Adrenal gland (tissue), 12 donors: ENCODE results near the gene SERPINA5. TPM values are rescaled to one million over a fixed set of nuclear protein-coding genes. Genes with fewer than 3 reads are reported as not detected.

Experiments
- DNase-seq, 7 donors: peaks; one replicate each; pipeline ENCODE4 v3.0.0-alpha.2; 2019 to 2020
- H3K27ac ChIP-seq, 5 donors: fragments of 200-600 bp; sonication (generic) in 4 of 5; 1 replicate in 3 of 5; 2 replicates in 2 of 5; pipeline versions ENCODE4 v1.5.1 to v1.8.0; 2016 to 2020; ENCODE audit warnings: mild to moderate bottlenecking in 1 of 5
- H3K27me3 ChIP-seq: fragments of 200-600 bp; 2 replicates; pipeline ENCODE4 v1.8.0; 2021
- H3K36me3 ChIP-seq, 2 donors: fragments of 200-600 bp; replicated peaks in 1 of 2; 1 replicate in 1 of 2; 2 replicates in 1 of 2; pipeline versions ENCODE4 v1.5.1 to v1.8.0; 2018 to 2022
- H3K4me1 ChIP-seq, 2 donors: fragments of 200-600 bp; replicated peaks in 1 of 2; 1 replicate in 1 of 2; 2 replicates in 1 of 2; pipeline versions ENCODE4 v1.5.1 to v1.8.0; 2018 to 2021
- H3K4me3 ChIP-seq, 4 donors: fragments of 200-600 bp; sonication (generic) in 3 of 4; one replicate each; pipeline ENCODE4 v1.5.1; 2016 to 2018
- H3K9me3 ChIP-seq, 3 donors: fragments of 200-600 bp; sonication (generic) in 1 of 3; replicated peaks in 1 of 3; 1 replicate in 2 of 3; 2 replicates in 1 of 3; pipeline versions ENCODE4 v1.5.1 to v1.8.0; 2016 to 2021
- CTCF ChIP-seq, 6 experiments: fragments of 450-650 bp in 4 of 6; fragments of 200-600 bp in 2 of 6; sonication (generic) in 1 of 6; IDR thresholded peaks; 1 replicate in 5 of 6; 2 replicates in 1 of 6; pipeline versions ENCODE4 v1.5.1 to v1.8.0; 2016 to 2021; ENCODE audit warnings: antibody characterized with exemption in 6 of 6, mild to moderate bottlenecking in 2 of 6, moderate library complexity in 1 of 6
- POLR2A ChIP-seq, 2 donors: fragments of 450-650 bp; IDR thresholded peaks; one replicate each; pipeline ENCODE4 v1.6.1; 2017; ENCODE audit warnings: antibody characterized with exemption in 2 of 2, mild to moderate bottlenecking in 2 of 2, moderate library complexity in 1 of 2
- WGBS, 4 donors: extraction: QIAGEN DNeasy Blood & Tissue Kit in 2 of 4; methylation state at CpG; one replicate each; pipeline versions ENCODE4 v1.1.5 to v1.1.7; 2013 to 2017; 5-methylcytosine and 5-hydroxymethylcytosine counted together
- intact Hi-C, 2 donors: fragments of 100-400 bp; cut with DNase I; formaldehyde crosslinking; loops; one replicate each; pipeline versions ENCODE4 v1.14.1 to v1.15.0; 2022 to 2023
- polyA plus RNA-seq, 3 donors: library from polyadenylated mRNA; stranded (reverse); fragments of 200-250 nt in 2 of 3; fragments of 350-450 nt in 1 of 3; fragmentation: Illumina TruSeq in 1 of 3; extraction: RNeasy Lipid Tissue Mini Kit (QIAGEN cat#74804) in 1 of 3; gene quantifications; one replicate each; pipeline ENCODE4 v1.2.3, GENCODE V29; 2013 to 2014
- total RNA-seq, 9 donors: library from RNA; depleted of rRNA in 4 of 9; stranded (reverse); fragments of >200 nt in 4 of 9; fragments of 120-200 nt in 1 of 9; fragmentation: NEBNext Ultra II Directional in 1 of 9; extraction: Animal tissue kit (Norgen Biotek cat#: 25700) in 1 of 9; gene quantifications; one replicate each; pipeline versions ENCODE4 v1.1.0 to v1.2.4, GENCODE V29; 2013 to 2023
- donor health status: healthy with polysubstance abuse.
- donor health status: Bipolar disorder and iron deficiency.
- donor health status: DM: yes; HTN: yes; CAD: no.
- donor health status: DM: no; HTN: no; CAD: no.
- donor health status: DM: no; HTN: no; CAD: no.
- donor health status: DM: yes; HTN: yes; CAD: no.

SERPINA5 gene
- total and polyA plus RNA-seq, 12 donors: 83.6 to 1,055 (median 515) TPM

GRCh38 chr14:94568186-94568585, 13.0 kb upstream of the SERPINA5 start:
- 82 to 91% (median 87%) methylated on average over 7 to 9 of the region's 9 CpGs for WGBS, 4 donors
- Histone ChIP-seq H3K9me3 (no peaks in the 10 kb centered on the region), H3K27me3 (no peaks in the 10 kb centered on the region), H3K27ac (no peak overlapping the region), H3K4me1 (no peaks in the 10 kb centered on the region), H3K4me3 (no peak overlapping the region), H3K36me3 (no peaks in the 10 kb centered on the region)
- intact Hi-C loops: no loop called here
- TF ChIP-seq CTCF (IDR thresholded peaks at IDR 0.05) (no peak), POLR2A (IDR thresholded peaks at IDR 0.05) (no peak)
- peak in 1 of 7 donors; percentile 27 for DNase-seq

- no peak overlapping the region for H3K27ac ChIP-seq
- H3K27me3 ChIP-seq: no peaks in the 10 kb centered on the region
- no peak overlapping the region for H3K4me3 ChIP-seq
- 84 to 90% (median 89%) methylated on average over 20 of the region's 20 CpGs for WGBS, 4 donors
- no peaks in the 10 kb centered on the region for H3K9me3 ChIP-seq
- no peak for TF ChIP-seq CTCF (IDR thresholded peaks at IDR 0.05)
- TF ChIP-seq POLR2A (IDR thresholded peaks at IDR 0.05): no peak
- no peaks in the 10 kb centered on the region for H3K36me3 ChIP-seq
- H3K4me1 ChIP-seq: no peaks in the 10 kb centered on the region
- DNase-seq: peak in 1 of 7 donors; percentile 44
- intact Hi-C loops: no loop called here
Observed at GRCh38 chr14:94569381-94570001, 11.7 kb upstream of the SERPINA5 start.

GRCh38 chr14:94570002-94570400, 11.2 kb upstream of the SERPINA5 start:
- H3K27ac ChIP-seq: no peak overlapping the region
- no peaks in the 10 kb centered on the region for H3K4me1 ChIP-seq
- H3K36me3 ChIP-seq: no peaks in the 10 kb centered on the region
- TF ChIP-seq POLR2A (IDR thresholded peaks at IDR 0.05): no peak
- no peak for TF ChIP-seq CTCF (IDR thresholded peaks at IDR 0.05)
- no peaks in the 10 kb centered on the region for H3K27me3 ChIP-seq
- DNase-seq: no peak
- intact Hi-C loops: no loop called here
- H3K4me3 ChIP-seq: no peak overlapping the region
- H3K9me3 ChIP-seq: no peaks in the 10 kb centered on the region
- 89 to 100% (median 93%) methylated on average over 2 to 6 of the region's 6 CpGs for whole genome bisulfite sequencing, 4 donors

GRCh38 chr14:94570440-94570839, 10.8 kb upstream of the SERPINA5 start:
- 79 to 83% (median 80%) methylated on average over 9 of the region's 9 CpGs for WGBS, 4 donors
- no peak overlapping the region for H3K4me3 ChIP-seq

More at GRCh38 chr14:94570440-94570839, 10.8 kb upstream of the SERPINA5 start:
- intact Hi-C loops: no loop called here
- H3K27ac ChIP-seq: no peak overlapping the region
- H3K36me3 ChIP-seq: no peaks in the 10 kb centered on the region
- no peak for TF ChIP-seq POLR2A (IDR thresholded peaks at IDR 0.05)
- TF ChIP-seq CTCF (IDR thresholded peaks at IDR 0.05): no peak
- DNase-seq: peak in 1 of 7 donors; percentile 35
- no peaks in the 10 kb centered on the region for H3K9me3 ChIP-seq
- H3K4me1 ChIP-seq: no peaks in the 10 kb centered on the region
- no peaks in the 10 kb centered on the region for H3K27me3 ChIP-seq
